GM23338 (cell line): ENCODE measurements around the gene RNF220. TPM values are rescaled to one million over a fixed set of nuclear protein-coding genes. Genes with fewer than 3 reads are reported as not detected.

Experiments
- ATAC-seq: fragments of 200-7000 bp; cut with Tn5 transposase; 3 replicates; pipeline ENCODE4 v1.9.1; 2020
- DNase-seq: peaks from one replicate; pipeline ENCODE4 v3.0.0-alpha.2; 2015; ENCODE audit warnings: low spot score
- H2AFZ ChIP-seq: fragments of 200-600 bp; sonication (generic); 2 replicates; pipeline ENCODE4 v1.8.0; 2016; ENCODE audit warnings: antibody characterized with exemption, mild to moderate bottlenecking, moderate library complexity
- H3F3A ChIP-seq: fragments of 200-600 bp; sonication (generic); replicated peaks from 2 replicates; pipeline ENCODE4 v1.8.0; 2017; ENCODE audit warnings: antibody characterized with exemption, mixed run types, low read depth
- H3K27ac ChIP-seq: fragments of 200-600 bp; sonication (generic); 2 replicates; pipeline ENCODE4 v1.6.1; 2016; ENCODE audit warnings: low read depth
- H3K27me3 ChIP-seq: fragments of 200-600 bp; sonication (generic); 2 replicates; pipeline ENCODE4 v1.8.0; 2016; ENCODE audit warnings: mild to moderate bottlenecking, mixed run types, moderate library complexity; ENCODE audit not compliant: insufficient read depth
- H3K36me3 ChIP-seq: fragments of 200-600 bp; sonication (generic); 2 replicates; pipeline ENCODE4 v1.8.0; 2016; ENCODE audit warnings: mild to moderate bottlenecking; ENCODE audit not compliant: insufficient read depth
- H3K4me1 ChIP-seq: fragments of 200-600 bp; sonication (generic); 2 replicates; pipeline ENCODE4 v1.8.0; 2016; ENCODE audit warnings: mild to moderate bottlenecking, moderate library complexity; ENCODE audit not compliant: insufficient read depth
- H3K4me2 ChIP-seq: fragments of 200-600 bp; sonication (generic); 2 replicates; pipeline ENCODE4 v1.7.1; 2017; ENCODE audit warnings: mixed run types
- H3K4me3 ChIP-seq: fragments of 200-600 bp; sonication (generic); 2 replicates; pipeline ENCODE4 v1.6.1; 2016; ENCODE audit warnings: mixed run types
- H3K79me2 ChIP-seq: fragments of 200-600 bp; sonication (generic); replicated peaks from 2 replicates; pipeline ENCODE4 v1.8.0; 2017; ENCODE audit warnings: mild to moderate bottlenecking; ENCODE audit not compliant: insufficient read depth
- H3K9me2 ChIP-seq: fragments of 200-600 bp; sonication (generic); 2 replicates; pipeline ENCODE4 v1.8.0; 2017; ENCODE audit not compliant: insufficient read depth
- H4K20me1 ChIP-seq: fragments of 200-600 bp; sonication (generic); replicated peaks from 2 replicates; pipeline ENCODE4 v1.8.0; 2017; ENCODE audit warnings: mild to moderate bottlenecking; ENCODE audit not compliant: insufficient read depth
- H3K27ac Mint-ChIP-seq: 2 replicates; pipeline ENCODE4 v1.8.0; 2020; ENCODE audit warnings: inconsistent platforms, mild to moderate bottlenecking, moderate library complexity, mixed read lengths
- H3K27me3 Mint-ChIP-seq: 3 replicates; pipeline ENCODE4 v1.8.0; 2022; ENCODE audit warnings: low read depth, mild to moderate bottlenecking, moderate library complexity, mixed read lengths, inconsistent platforms; ENCODE audit not compliant: insufficient read depth, poor library complexity
- H3K36me3 Mint-ChIP-seq: 3 replicates; pipeline ENCODE4 v1.8.0; 2021; ENCODE audit warnings: low read depth, mild to moderate bottlenecking, inconsistent platforms, moderate library complexity, mixed read lengths
- H3K4me1 Mint-ChIP-seq: 3 replicates; pipeline ENCODE4 v1.8.0; 2020; ENCODE audit warnings: mild to moderate bottlenecking, inconsistent platforms, mixed read lengths
- H3K4me3 Mint-ChIP-seq: 3 replicates; pipeline ENCODE4 v1.8.0; 2021; ENCODE audit warnings: moderate library complexity, mild to moderate bottlenecking, inconsistent platforms, mixed read lengths
- H3K9me3 Mint-ChIP-seq: 3 replicates; pipeline ENCODE4 v1.8.0; 2020; ENCODE audit warnings: moderate library complexity, mild to moderate bottlenecking, inconsistent platforms, mixed read lengths
- CTCF ChIP-seq, 2 experiments: fragments of 200-600 bp in 1 of 2; sonication (generic) in 1 of 2; conservative IDR thresholded peaks; 2 replicates each; pipeline versions ENCODE4 v1.5.1 to v1.6.1; 2016 to 2017; ENCODE audit warnings: antibody characterized with exemption in 2 of 2, low read depth in 2 of 2, mild to moderate bottlenecking in 2 of 2, moderate library complexity in 1 of 2
- ETS1 ChIP-seq: IDR thresholded peaks from 2 replicates; pipeline ENCODE4 v1.6.1; 2016; ENCODE audit warnings: antibody characterized with exemption
- EZH2phosphoT487 ChIP-seq: fragments of 200-600 bp; sonication (generic); IDR thresholded peaks from one replicate; pipeline ENCODE4 v1.8.1; 2018; ENCODE audit warnings: antibody characterized with exemption; ENCODE audit not compliant: unreplicated experiment
- NANOG ChIP-seq: IDR thresholded peaks from 2 replicates; pipeline ENCODE4 v1.6.1; 2016; ENCODE audit warnings: antibody characterized with exemption, borderline replicate concordance
- REST ChIP-seq: IDR thresholded peaks from one replicate; pipeline ENCODE4 v1.6.1; 2018; ENCODE audit warnings: antibody characterized with exemption; ENCODE audit not compliant: unreplicated experiment
- ZNF462 ChIP-seq: fragments of 250-450 bp; sonication (Bioruptor Pico); IDR thresholded peaks from 2 replicates; pipeline ENCODE4 v1.5.0; 2020; ENCODE audit warnings: mild to moderate bottlenecking, moderate library complexity
- polyA plus RNA-seq: library from polyadenylated mRNA; unstranded; fragments of >200 nt; fragmentation: Nextera tagmentation; extraction: Ambion mirVana; gene quantifications from 2 replicates; pipeline ENCODE4 v1.2.1, GENCODE V29; 2016
- total RNA-seq: library from RNA; depleted of rRNA; stranded (reverse); fragments of >200 nt; shearing (Covaris generic); gene quantifications from 2 replicates; pipeline ENCODE4 v1.2.3, GENCODE V29; 2014

RNF220 gene
- total and polyA plus RNA-seq, 2 experiments from 2014 or later = 72.8 to 168 TPM

GRCh38 chr1:44576456-44577150 is 171.5 kb downstream of the RNF220 start:
- H3K27ac ChIP-seq = peak overlapping the region; percentile 45; the same call in 1 of the 2 replicates
- Mint-ChIP-seq H3K4me1 (peaks cover 31% of the 10 kb centered on the region), H3K27ac (no peak overlapping the region), H3K36me3 (no peaks in the 10 kb centered on the region), H3K9me3 (no peaks in the 10 kb centered on the region), H3K4me3 (no peak overlapping the region), H3K27me3 (peaks cover 8% of the 10 kb centered on the region)
- peaks cover 23% of the 10 kb centered on the region for H3K4me1 ChIP-seq
- no peak overlapping the region for H2AFZ ChIP-seq
- no peaks in the 10 kb centered on the region for H3K36me3 ChIP-seq
- H3F3A ChIP-seq = no peaks in the 10 kb centered on the region
- H3K4me3 ChIP-seq = no peak overlapping the region
- peak overlapping the region; percentile 49; the same call in 1 of the 2 replicates for H3K4me2 ChIP-seq
- no peaks in the 10 kb centered on the region for H3K27me3 ChIP-seq
- DNase-seq (peak; percentile 30), ATAC-seq (peak; percentile 88)
- no peaks in the 10 kb centered on the region; the same call in 1 of the 2 replicates for H4K20me1 ChIP-seq
- no peaks in the 10 kb centered on the region for H3K79me2 ChIP-seq
- TF ChIP-seq REST (no peak), NANOG (no peak), ZNF462 (CRISPR knock-in tag) (no peak), EZH2phosphoT487 (no peak), CTCF (conservative IDR thresholded peaks at IDR 0.05; ENCODE audit: low read depth in 2 of 2) (no peak), ETS1 (no peak)
- peaks cover 11% of the 10 kb centered on the region; the same call in 1 of the 2 replicates for H3K9me2 ChIP-seq
